ENCODE data around the gene ZC3H7B.
"Not testable (repeated sequence)": the region's sequence is repeated elsewhere in the genome, so short reads cannot be mapped to it uniquely, and the experiment has no call there.

Gene ZC3H7B

GRCh38 chr22:41273128-41273527, 28.2 kb upstream of the ZC3H7B start:
- ATAC-seq (replicated peaks) (no peak), DNase-seq (no peak)
- no peaks in the 10 kb centered on the region for H3K4me1 Mint-ChIP-seq
- H3K36me3 Mint-ChIP-seq: peaks cover 45 to 64% of the 10 kb centered on the region in 2 donors
- H3K27me3 Mint-ChIP-seq: no peaks in the 10 kb centered on the region
- H3K4me3 Mint-ChIP-seq: no peak overlapping the region
- H3K9me3 Mint-ChIP-seq: no peaks in the 10 kb centered on the region
- peak overlapping the region; percentile 9 for H3K27ac Mint-ChIP-seq

- no peak overlapping the region for H3K27ac Mint-ChIP-seq
- ATAC-seq (replicated peaks) (no peak), DNase-seq (no peak)
- no peak overlapping the region for H3K4me3 Mint-ChIP-seq
- H3K36me3 Mint-ChIP-seq: peaks cover 47 to 65% of the 10 kb centered on the region in 2 donors
- no peaks in the 10 kb centered on the region for H3K4me1 Mint-ChIP-seq
- H3K27me3 Mint-ChIP-seq: no peaks in the 10 kb centered on the region
- H3K9me3 Mint-ChIP-seq: no peaks in the 10 kb centered on the region
These were observed 26.5 kb upstream of the ZC3H7B start for GRCh38 chr22:41274856-41275255.

GRCh38 chr22:41280065-41280464, 21.3 kb upstream of the ZC3H7B start:
- peaks cover 32 to 54% of the 10 kb centered on the region in 2 donors for H3K36me3 Mint-ChIP-seq
- no peak for DNase-seq
- no peaks in the 10 kb centered on the region for H3K27me3 Mint-ChIP-seq
- ATAC-seq (replicated peaks): no peak
- peak overlapping the region; percentile 62 for H3K27ac Mint-ChIP-seq
- no peak overlapping the region for H3K4me3 Mint-ChIP-seq
- no peaks in the 10 kb centered on the region for H3K9me3 Mint-ChIP-seq
- H3K4me1 Mint-ChIP-seq: peaks cover 7 to 15% of the 10 kb centered on the region in 2 donors

DNA sequence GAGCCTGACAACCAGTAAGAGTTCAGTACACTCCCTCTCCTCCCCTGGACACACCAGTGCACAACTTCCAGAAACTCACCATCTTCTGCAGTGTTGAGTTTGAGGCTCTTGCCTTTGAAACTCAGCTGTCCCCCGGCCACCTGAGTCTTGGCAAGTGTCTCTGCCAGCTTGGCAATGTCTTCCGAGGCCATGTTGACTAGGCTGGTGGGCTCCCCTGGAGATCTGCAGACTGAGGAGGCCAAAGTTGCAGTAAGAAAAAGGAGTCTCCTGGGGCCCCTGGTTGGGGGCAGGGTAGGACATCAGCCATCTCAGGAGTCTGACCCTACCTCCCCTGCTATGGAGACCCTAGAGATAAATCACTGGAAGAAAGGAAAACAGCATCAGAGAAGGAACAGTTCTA, 20.5 kb upstream of the ZC3H7B start:
- Mint-ChIP-seq H3K36me3 (peaks cover 26 to 50% of the 10 kb centered on the region in 2 donors), H3K27me3 (no peaks in the 10 kb centered on the region), H3K4me3 (no peak overlapping the region), H3K4me1 (peaks cover 7 to 18% of the 10 kb centered on the region in 2 donors), H3K27ac (no peak overlapping the region), H3K9me3 (no peaks in the 10 kb centered on the region)
- no peak for DNase-seq
- no peak for ATAC-seq (replicated peaks)

- ATAC-seq (replicated peaks): no peak
- DNase-seq: no peak
- peaks cover 11 to 23% of the 10 kb centered on the region in 2 donors for H3K4me1 Mint-ChIP-seq
- H3K27me3 Mint-ChIP-seq: no peaks in the 10 kb centered on the region
- peaks cover 10 to 24% of the 10 kb centered on the region in 2 donors for H3K36me3 Mint-ChIP-seq
- H3K9me3 Mint-ChIP-seq: no peaks in the 10 kb centered on the region
- peak overlapping the region; percentile 91 for H3K4me3 Mint-ChIP-seq
- peak overlapping the region; percentile 96 for H3K27ac Mint-ChIP-seq
These were observed 16.9 kb upstream of the ZC3H7B start for GRCh38 chr22:41284465-41284864.

DNA sequence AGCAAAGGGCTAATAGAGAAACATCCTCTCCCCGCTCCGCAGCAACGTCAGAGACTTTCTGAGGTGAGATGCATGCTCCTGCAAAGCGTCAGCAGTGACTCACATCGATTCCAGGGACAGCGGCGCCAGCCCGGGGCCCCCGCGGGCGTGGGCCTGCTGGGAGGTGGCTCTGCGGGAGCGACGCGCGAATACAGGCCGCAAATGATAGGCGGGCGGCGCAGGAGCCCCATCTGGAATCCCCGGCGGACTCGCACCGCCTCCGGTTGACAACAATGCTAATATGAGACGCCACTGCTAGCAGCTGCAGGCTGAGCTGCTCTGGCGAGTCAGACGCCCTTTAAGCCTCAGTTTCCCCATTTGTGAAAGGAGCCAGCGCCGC, 15.9 kb upstream of the ZC3H7B start:
- peak; percentile 44 to 53 for ATAC-seq (replicated peaks)
- DNase-seq: peak; percentile 78
- no peaks in the 10 kb centered on the region for H3K27me3 Mint-ChIP-seq
- peak overlapping the region; percentile 96 for H3K27ac Mint-ChIP-seq
- H3K9me3 Mint-ChIP-seq: no peaks in the 10 kb centered on the region
- peak overlapping the region; percentile 91 for H3K4me3 Mint-ChIP-seq
- H3K36me3 Mint-ChIP-seq: peaks cover 10 to 17% of the 10 kb centered on the region in 2 donors
- peaks cover 11 to 23% of the 10 kb centered on the region in 2 donors for H3K4me1 Mint-ChIP-seq

DNA sequence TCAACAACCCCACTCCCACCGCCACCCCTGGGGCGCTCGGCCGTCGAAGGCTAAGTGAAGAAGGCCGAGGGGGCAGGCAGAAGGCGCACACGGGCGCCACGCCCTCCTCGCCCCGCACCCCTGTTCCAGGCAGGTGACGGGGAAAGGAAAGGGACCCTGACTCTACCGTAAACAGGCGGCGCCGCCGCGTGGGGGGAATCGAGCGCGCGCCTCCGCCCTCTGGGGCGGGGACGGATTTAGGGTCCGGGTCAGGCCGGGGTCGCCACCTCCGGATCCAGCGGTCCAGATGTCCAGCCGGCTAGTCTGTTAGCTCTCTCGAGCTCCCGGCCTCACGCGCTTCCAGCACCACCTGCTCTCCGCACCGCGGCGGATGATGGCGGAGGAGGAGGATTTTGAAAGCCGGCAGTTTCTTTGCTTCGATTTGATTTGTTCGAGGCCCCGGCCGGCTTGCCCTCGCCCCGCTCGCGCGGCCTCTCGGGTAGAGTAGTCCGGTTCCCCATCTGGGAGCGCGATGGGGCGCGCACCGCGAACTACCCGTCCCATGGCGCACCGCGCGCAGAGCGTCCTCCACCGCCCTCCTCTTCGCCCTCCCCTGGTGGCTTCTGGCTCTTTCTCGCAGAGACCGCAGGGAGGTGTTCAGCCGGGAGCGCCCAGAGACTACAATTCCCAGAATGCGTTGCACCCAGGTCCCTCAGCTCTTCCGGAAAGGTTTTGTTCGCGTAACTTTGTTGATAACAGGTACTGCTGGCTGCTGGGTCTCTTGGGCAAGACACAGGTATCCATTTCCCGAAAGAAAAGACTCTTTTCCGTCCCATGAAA, 15.3 kb upstream of the ZC3H7B start, which contains the start of gene RANGAP1:
Gene RANGAP1, minus strand, starts transcription at position 368 of the 819 bp plus-strand sequence. CDS start 5,143 bp downstream, outside the sequence.
- Mint-ChIP-seq H3K9me3 (no peaks in the 10 kb centered on the region), H3K27me3 (no peaks in the 10 kb centered on the region), H3K4me3 (peak within 1 kb of the TSS; percentile 91), H3K27ac (peak within 1 kb of the TSS; percentile 96), H3K36me3 (peaks cover 10 to 11% of the 10 kb centered on the region in 2 donors), H3K4me1 (peaks cover 11 to 23% of the 10 kb centered on the region in 2 donors)
- ATAC-seq (replicated peaks) (peak; percentile 94 to 96), DNase-seq (peak; percentile 98)

DNA sequence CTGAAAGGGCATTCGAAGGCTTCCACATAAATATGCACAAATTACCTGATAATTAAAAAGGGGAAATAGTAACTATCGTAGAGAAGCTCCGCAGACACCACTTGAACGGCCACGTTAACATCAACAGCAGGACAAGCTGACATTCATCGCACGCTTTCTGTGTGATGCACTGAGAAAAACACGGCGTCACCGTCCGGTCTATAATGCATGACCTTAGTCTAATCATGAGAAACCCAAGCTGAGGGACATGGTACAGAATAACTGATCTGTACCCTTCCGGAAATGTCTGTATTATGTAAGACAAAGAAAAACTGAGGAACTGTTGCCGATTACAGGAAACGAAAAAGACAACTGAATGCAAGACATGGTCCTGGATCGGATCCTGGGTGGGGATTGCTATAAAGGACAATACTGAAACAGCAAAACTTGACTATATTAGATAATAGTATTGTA, 14.7 kb upstream of the ZC3H7B start:
- no peak for DNase-seq
- peak; percentile 48 to 50 for ATAC-seq (replicated peaks)
- H3K4me1 Mint-ChIP-seq: peaks cover 10 to 23% of the 10 kb centered on the region in 2 donors
- peak overlapping the region; percentile 91 for H3K4me3 Mint-ChIP-seq
- H3K36me3 Mint-ChIP-seq: peaks cover 8 to 10% of the 10 kb centered on the region in 2 donors
- H3K9me3 Mint-ChIP-seq: no peaks in the 10 kb centered on the region
- H3K27me3 Mint-ChIP-seq: no peaks in the 10 kb centered on the region
- H3K27ac Mint-ChIP-seq: peak overlapping the region; percentile 96

GRCh38 chr22:41288245-41288946, 12.9 kb upstream of the ZC3H7B start:
- ATAC-seq (replicated peaks): no peak
- no peaks in the 10 kb centered on the region for H3K27me3 Mint-ChIP-seq

GRCh38 chr22:41289671-41290070, 11.7 kb upstream of the ZC3H7B start:
- no peak for DNase-seq
- Mint-ChIP-seq H3K9me3 (no peaks in the 10 kb centered on the region), H3K27me3 (no peaks in the 10 kb centered on the region), H3K4me3 (no peak overlapping the region), H3K4me1 (peaks cover 4 to 13% of the 10 kb centered on the region in 2 donors), H3K27ac (no peak overlapping the region), H3K36me3 (no peaks in the 10 kb centered on the region)
- ATAC-seq (replicated peaks): no peak

More at GRCh38 chr22:41288245-41288946, 12.9 kb upstream of the ZC3H7B start:
- DNase-seq: no peak
- Mint-ChIP-seq H3K27ac (no peak overlapping the region), H3K36me3 (peaks cover 3% of the 10 kb centered on the region in 2 donors), H3K4me1 (peaks cover 6 to 20% of the 10 kb centered on the region in 2 donors), H3K4me3 (peak overlapping the region in 1 of 2 donors; percentile 47), H3K9me3 (no peaks in the 10 kb centered on the region)

GRCh38 chr22:41290262-41291221, 10.8 kb upstream of the ZC3H7B start:
- peaks cover 4 to 5% of the 10 kb centered on the region in 2 donors for H3K4me1 Mint-ChIP-seq
- H3K36me3 Mint-ChIP-seq: no peaks in the 10 kb centered on the region
- no peaks in the 10 kb centered on the region for H3K27me3 Mint-ChIP-seq
- DNase-seq: no peak
- no peak overlapping the region for H3K4me3 Mint-ChIP-seq
- H3K27ac Mint-ChIP-seq: no peak overlapping the region
- H3K9me3 Mint-ChIP-seq: no peaks in the 10 kb centered on the region
- no peak for ATAC-seq (replicated peaks)

GRCh38 chr22:41294816-41295215, 6.5 kb upstream of the ZC3H7B start:
- ATAC-seq (replicated peaks); H3K4me3 Mint-ChIP-seq: not testable (repeated sequence)

DNA sequence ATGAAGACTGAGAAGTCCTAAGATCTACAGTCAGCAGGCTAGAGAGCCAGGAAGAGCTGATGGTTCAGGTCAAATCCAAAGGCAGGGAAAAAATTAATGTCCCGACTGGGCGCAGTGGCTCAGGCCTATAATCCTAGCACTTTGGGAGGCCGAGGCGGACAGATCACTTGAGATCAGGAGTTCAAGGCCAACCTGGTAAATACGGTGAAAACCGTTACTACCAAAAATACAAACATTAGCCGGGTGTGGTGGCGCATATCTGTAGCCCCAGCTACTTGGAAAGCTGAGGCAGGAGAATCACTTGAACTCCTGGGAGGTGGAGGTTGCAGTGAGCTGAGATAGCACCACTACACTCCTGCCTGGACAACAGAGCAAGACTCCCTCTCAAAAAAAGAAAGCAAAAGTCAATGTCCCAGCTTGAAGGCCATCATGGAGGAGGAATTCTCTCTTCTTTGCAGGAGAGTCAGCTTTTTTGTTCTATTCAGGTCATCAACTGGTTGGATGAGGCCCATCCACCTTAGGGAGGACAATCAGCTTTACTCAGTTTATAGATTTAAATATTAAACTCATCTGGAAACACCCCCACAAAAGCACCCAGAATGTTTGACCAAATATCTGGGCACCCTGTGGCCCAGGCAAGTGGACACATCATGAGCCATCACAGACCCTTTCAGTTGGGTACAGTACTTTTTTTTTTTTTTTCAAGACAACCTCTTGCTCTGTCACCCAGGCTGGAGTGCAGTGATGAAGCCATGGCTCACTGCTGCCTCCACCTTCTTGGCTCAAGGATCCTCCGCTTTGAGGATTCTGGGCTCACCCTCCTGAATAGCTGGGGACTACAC, 4.3 kb upstream of the ZC3H7B start:
- Mint-ChIP-seq H3K27ac (no peak overlapping the region), H3K4me1 (peaks cover 5 to 8% of the 10 kb centered on the region in 2 donors), H3K36me3 (no peaks in the 10 kb centered on the region), H3K4me3 (no peak overlapping the region), H3K27me3 (no peaks in the 10 kb centered on the region), H3K9me3 (no peaks in the 10 kb centered on the region)
- ATAC-seq (replicated peaks): no peak
- no peak for DNase-seq

More at GRCh38 chr22:41294816-41295215, 6.5 kb upstream of the ZC3H7B start:
- H3K4me1 Mint-ChIP-seq, H3K9me3 Mint-ChIP-seq, DNase-seq, H3K36me3 Mint-ChIP-seq, H3K27ac Mint-ChIP-seq, H3K27me3 Mint-ChIP-seq: not testable (repeated sequence)
